ENCODE measurements around the gene NIN. TPM values are rescaled to one million over a fixed set of nuclear protein-coding genes. Genes with fewer than 3 reads are reported as not detected.

The NIN gene
- total RNA-seq, 2 experiments from 2014 or later: 50.3 to 56.5 TPM

DNA sequence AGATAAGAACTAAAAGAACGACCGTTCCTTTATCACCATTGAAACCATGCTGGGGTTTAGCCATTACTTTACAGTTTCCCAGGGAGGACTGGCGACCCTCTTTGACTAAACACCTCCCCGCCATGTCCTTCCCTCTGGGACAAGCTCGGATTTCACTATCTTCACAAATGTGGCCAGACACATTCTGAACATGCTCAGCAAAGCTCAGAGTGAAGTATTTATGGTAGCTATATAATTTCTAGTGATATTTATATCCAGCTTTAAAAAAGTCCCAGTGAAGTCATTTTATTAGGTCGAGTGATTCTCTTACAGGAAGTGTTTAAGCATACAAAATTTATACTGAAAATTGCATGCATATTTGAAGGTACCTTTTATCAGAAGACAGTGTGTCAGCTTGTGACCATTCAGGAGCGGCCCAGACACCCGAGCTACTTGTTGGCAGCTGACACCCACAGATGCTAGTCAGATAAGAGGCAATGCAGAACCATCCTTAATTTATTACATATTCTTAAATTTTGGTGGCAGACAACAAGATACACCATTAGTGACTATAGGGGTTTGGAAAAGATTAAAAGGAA, 36.8 kb downstream of the NIN start:
- DNase-seq: no peak
- H3K27me3 Mint-ChIP-seq: no peaks in the 10 kb centered on the region
- POLR2A ChIA-PET: interaction anchor here (0.5 to 1.4 kb wide), 4 partner anchors 29 to 225 kb away, joined by 3 to 4 read pairs (median 3); no protein-coding TSS in a partner anchor
- CTCF ChIA-PET: interaction anchor here (0.6 to 2.1 kb wide), 6 partner anchors 17 to 1356 kb away, joined by 3 to 12 read pairs (median 3); no protein-coding TSS in a partner anchor
- H3K4me3 Mint-ChIP-seq: no peak overlapping the region
- peaks cover 29% of the 10 kb centered on the region for H3K36me3 Mint-ChIP-seq (ENCODE audit: low read depth)
- H3K9me3 Mint-ChIP-seq: no peaks in the 10 kb centered on the region
- no peak overlapping the region for H3K27ac Mint-ChIP-seq
- H3K4me1 Mint-ChIP-seq: peaks cover 30% of the 10 kb centered on the region

DNA sequence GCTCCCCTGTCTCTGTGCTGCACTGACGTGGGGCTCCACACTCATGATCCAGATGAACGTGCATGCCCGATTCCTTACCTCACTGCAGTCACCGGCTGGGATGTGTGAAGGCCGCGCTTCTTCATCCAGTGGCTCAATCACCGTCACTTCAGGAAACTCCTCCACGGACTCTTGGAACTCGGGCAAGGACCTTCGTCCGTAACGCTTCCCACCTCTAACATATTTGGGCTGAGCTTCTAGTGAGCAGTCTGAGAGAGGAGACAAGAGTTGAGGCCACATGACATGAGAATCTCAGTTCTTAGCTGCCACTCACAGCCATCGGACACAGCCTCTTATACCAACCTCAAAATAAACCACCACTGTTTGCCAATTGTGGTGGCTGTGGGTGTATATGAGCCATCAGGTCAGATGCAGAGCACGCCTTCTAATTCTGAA, 38.3 kb downstream of the NIN start:
- H3K36me3 Mint-ChIP-seq (ENCODE audit: low read depth): peaks cover 36% of the 10 kb centered on the region
- ChIA-PET CTCF (interaction anchor here (1.4 to 1.7 kb wide), 5 partner anchors 9 to 68 kb away, joined by 3 to 9 read pairs (median 4); no protein-coding TSS in a partner anchor), POLR2A (interaction anchor here (0.9 kb wide), 1 partner anchor 9 kb away, joined by 3 read pairs; no protein-coding TSS in a partner anchor)
- H3K27ac Mint-ChIP-seq: no peak overlapping the region
- peaks cover 35% of the 10 kb centered on the region for H3K4me1 Mint-ChIP-seq
- no peaks in the 10 kb centered on the region for H3K9me3 Mint-ChIP-seq
- no peaks in the 10 kb centered on the region for H3K27me3 Mint-ChIP-seq
- no peak for DNase-seq
- no peak overlapping the region for H3K4me3 Mint-ChIP-seq

- peak overlapping the region; percentile 34 for H3K27ac Mint-ChIP-seq
- H3K4me3 Mint-ChIP-seq: peak overlapping the region; percentile 8
- H3K36me3 Mint-ChIP-seq (ENCODE audit: low read depth): peaks cover 39% of the 10 kb centered on the region
- ChIA-PET CTCF (interaction anchor here (1.4 to 1.7 kb wide), 4 partner anchors 10 to 68 kb away, joined by 3 to 8 read pairs (median 4); no protein-coding TSS in a partner anchor), POLR2A (interaction anchor here (0.9 kb wide), 2 partner anchors 9 to 124 kb away, joined by 3 to 4 read pairs; partner anchors contain the start of gene SAV1)
- no peaks in the 10 kb centered on the region for H3K9me3 Mint-ChIP-seq
- peaks cover 41% of the 10 kb centered on the region for H3K4me1 Mint-ChIP-seq
- H3K27me3 Mint-ChIP-seq: no peaks in the 10 kb centered on the region
- DNase-seq: no peak
Observed at GRCh38 chr14:50792051-50792477, 38.9 kb downstream of the NIN start.

DNA sequence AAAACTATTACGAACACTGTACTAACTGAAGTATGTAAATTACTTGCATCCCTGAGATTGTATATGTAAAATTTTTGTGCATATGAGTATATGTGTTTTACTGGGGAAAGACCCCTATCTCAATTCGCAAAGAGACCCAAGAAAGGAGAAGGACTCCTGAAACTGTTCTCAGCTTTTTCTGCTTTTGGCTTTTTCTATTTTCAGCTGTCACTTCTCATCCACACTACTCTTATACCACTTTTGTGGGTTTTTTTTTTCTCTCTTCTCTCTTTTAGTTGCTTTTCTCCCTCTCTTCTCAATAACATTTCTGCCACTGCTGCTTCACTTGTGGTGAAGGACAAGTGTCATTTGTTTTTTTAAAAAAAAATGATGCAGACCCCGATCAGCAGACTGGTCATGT, 39.8 kb downstream of the NIN start:
- Mint-ChIP-seq H3K9me3 (no peaks in the 10 kb centered on the region), H3K27ac (no peak overlapping the region), H3K4me3 (no peak overlapping the region), H3K36me3 (ENCODE audit: low read depth) (peaks cover 39% of the 10 kb centered on the region), H3K27me3 (no peaks in the 10 kb centered on the region), H3K4me1 (peaks cover 49% of the 10 kb centered on the region)
- no peak for DNase-seq
- CTCF ChIA-PET: interaction anchor here (1.4 to 1.7 kb wide), 3 partner anchors 11 to 69 kb away, joined by 3 to 8 read pairs (median 3); no protein-coding TSS in a partner anchor
- POLR2A ChIA-PET: interaction anchor here (0.9 kb wide), 1 partner anchor 123 kb away, joined by 4 read pairs; the partner anchor contains the start of gene SAV1

- ChIA-PET POLR2A (no interaction called here), CTCF (interaction anchor here (5.4 kb wide), 1 partner anchor 14 kb away, joined by 37 read pairs; no protein-coding TSS in a partner anchor)
- no peak overlapping the region for H3K4me3 Mint-ChIP-seq
- no peaks in the 10 kb centered on the region for H3K27me3 Mint-ChIP-seq
- H3K4me1 Mint-ChIP-seq: peaks cover 55% of the 10 kb centered on the region
- H3K9me3 Mint-ChIP-seq: no peaks in the 10 kb centered on the region
- peaks cover 39% of the 10 kb centered on the region for H3K36me3 Mint-ChIP-seq (ENCODE audit: low read depth)
- DNase-seq: no peak
- H3K27ac Mint-ChIP-seq: no peak overlapping the region
Observed at GRCh38 chr14:50790589-50790988, 40.4 kb downstream of the NIN start.

GRCh38 chr14:50786751-50787464, 44.1 kb downstream of the NIN start:
- Mint-ChIP-seq H3K27ac (no peak overlapping the region), H3K36me3 (ENCODE audit: low read depth) (peaks cover 34% of the 10 kb centered on the region), H3K9me3 (no peaks in the 10 kb centered on the region), H3K4me3 (no peak overlapping the region), H3K4me1 (peaks cover 61% of the 10 kb centered on the region), H3K27me3 (no peaks in the 10 kb centered on the region)
- ChIA-PET CTCF (interaction anchor here (1.0 to 5.4 kb wide), 5 partner anchors 10 to 73 kb away, joined by 3 to 37 read pairs (median 5); no protein-coding TSS in a partner anchor), POLR2A (interaction anchor here (1.1 to 2.9 kb wide), 7 partner anchors 9 to 476 kb away, joined by 3 to 13 read pairs (median 5); partner anchors contain the start of gene NIN)
- no peak for DNase-seq

DNA sequence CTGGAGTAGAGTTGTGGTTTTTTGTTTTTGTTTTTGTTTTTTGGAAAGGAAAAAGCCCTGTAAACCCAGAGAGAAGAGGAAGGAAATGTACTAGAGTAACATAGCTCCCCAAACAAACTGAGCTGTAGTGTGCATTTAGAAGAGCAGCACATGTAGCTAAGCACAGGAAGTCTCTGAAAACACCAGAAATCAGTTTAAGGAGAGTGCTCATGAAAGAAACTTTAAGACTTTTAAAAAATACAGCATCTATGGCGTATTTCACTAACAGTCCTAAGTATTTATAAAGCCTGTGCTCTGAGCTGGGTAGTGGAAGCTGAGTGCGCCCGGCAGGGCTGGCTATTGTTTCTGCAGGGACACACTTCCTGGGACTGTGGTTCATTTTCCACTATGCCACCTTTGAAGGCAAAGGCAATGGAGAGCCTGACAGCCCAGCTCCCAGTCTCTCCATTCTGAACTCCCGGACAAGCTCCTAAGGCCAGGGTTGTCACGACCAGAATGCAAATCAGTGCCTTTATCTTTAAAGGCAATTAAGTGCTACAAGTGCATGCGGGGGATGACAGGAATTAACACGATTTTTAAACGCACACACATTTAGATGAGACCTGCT, 45.4 kb downstream of the NIN start:
- Mint-ChIP-seq H3K36me3 (ENCODE audit: low read depth) (peaks cover 23% of the 10 kb centered on the region), H3K27ac (peak overlapping the region; percentile 76), H3K4me1 (peaks cover 51% of the 10 kb centered on the region), H3K27me3 (no peaks in the 10 kb centered on the region), H3K9me3 (no peaks in the 10 kb centered on the region), H3K4me3 (no peak overlapping the region)
- DNase-seq: no peak
- POLR2A ChIA-PET: interaction anchor here (1.0 to 2.9 kb wide), 6 partner anchors 12 to 117 kb away, joined by 3 to 13 read pairs (median 5); partner anchors contain the start of genes NIN and SAV1
- CTCF ChIA-PET: interaction anchor here (0.7 to 5.4 kb wide), 8 partner anchors 9 to 185 kb away, joined by 3 to 37 read pairs (median 4); no protein-coding TSS in a partner anchor

- CTCF ChIA-PET: interaction anchor here (0.7 to 5.4 kb wide), 8 partner anchors 8 to 184 kb away, joined by 3 to 37 read pairs (median 4); no protein-coding TSS in a partner anchor
- Mint-ChIP-seq H3K9me3 (no peaks in the 10 kb centered on the region), H3K4me1 (peaks cover 48% of the 10 kb centered on the region), H3K36me3 (ENCODE audit: low read depth) (peaks cover 17% of the 10 kb centered on the region), H3K4me3 (no peak overlapping the region), H3K27me3 (no peaks in the 10 kb centered on the region), H3K27ac (peak overlapping the region; percentile 76)
- POLR2A ChIA-PET: interaction anchor here (1.0 to 2.9 kb wide), 4 partner anchors 11 to 116 kb away, joined by 3 to 13 read pairs (median 8); partner anchors contain the start of genes NIN and SAV1
- no peak for DNase-seq
Observed at GRCh38 chr14:50784683-50785456, 46.1 kb downstream of the NIN start.

DNA sequence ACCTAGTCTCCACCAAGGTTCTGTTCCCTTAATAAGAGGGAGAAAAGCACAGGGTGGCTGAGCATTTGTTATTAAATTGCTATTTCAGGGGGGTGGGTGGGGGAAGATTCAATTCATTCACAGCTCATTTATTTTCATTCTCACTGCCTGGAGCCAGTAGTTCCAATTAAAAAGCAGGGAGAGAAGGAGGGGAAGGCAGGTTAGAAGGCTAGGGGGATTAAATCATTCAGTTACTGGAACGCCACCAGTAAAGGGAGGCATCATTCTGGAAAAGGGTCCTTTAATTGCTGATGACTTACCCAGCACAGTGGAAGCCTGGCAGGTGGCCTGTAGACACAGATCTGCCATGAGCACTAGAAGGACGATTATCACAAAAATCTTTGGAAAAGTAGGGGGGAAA, 47.4 kb downstream of the NIN start:
- DNase-seq: no peak
- Mint-ChIP-seq H3K4me1 (peaks cover 51% of the 10 kb centered on the region), H3K4me3 (no peak overlapping the region), H3K27ac (no peak overlapping the region), H3K27me3 (no peaks in the 10 kb centered on the region), H3K36me3 (ENCODE audit: low read depth) (peaks cover 12% of the 10 kb centered on the region), H3K9me3 (no peaks in the 10 kb centered on the region)
- CTCF ChIA-PET: no interaction called here
- POLR2A ChIA-PET: no interaction called here

DNA sequence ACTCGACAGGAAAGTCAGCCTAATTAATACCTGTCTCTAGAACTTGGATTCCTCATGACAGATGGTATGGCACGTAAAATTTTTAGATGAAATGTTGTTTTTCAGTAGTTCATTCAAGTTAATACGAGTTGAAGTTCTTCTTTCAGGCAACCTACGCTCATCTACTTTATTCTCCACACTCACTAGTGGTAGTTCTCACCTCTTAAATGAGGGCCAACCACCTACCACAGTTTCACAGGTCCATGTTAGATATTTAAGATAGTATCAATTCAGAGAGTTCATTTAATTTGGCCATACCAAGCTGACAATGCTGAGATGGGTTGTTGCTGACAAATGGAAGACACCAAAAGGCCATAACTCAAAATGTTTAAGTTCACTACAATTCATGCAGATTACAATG, 50.6 kb downstream of the NIN start:
- ChIA-PET POLR2A (no interaction called here), CTCF (interaction anchor here (0.9 to 1.9 kb wide), 2 partner anchors 13 to 80 kb away, joined by 3 to 6 read pairs; no protein-coding TSS in a partner anchor)
- Mint-ChIP-seq H3K27ac (no peak overlapping the region), H3K9me3 (no peaks in the 10 kb centered on the region), H3K4me3 (no peak overlapping the region), H3K27me3 (no peaks in the 10 kb centered on the region), H3K4me1 (peaks cover 25% of the 10 kb centered on the region), H3K36me3 (ENCODE audit: low read depth) (peaks cover 12% of the 10 kb centered on the region)
- no peak for DNase-seq

GRCh38 chr14:50778721-50779483, 52.1 kb downstream of the NIN start:
- Mint-ChIP-seq H3K27me3 (no peaks in the 10 kb centered on the region), H3K36me3 (ENCODE audit: low read depth) (peaks cover 22% of the 10 kb centered on the region), H3K4me3 (no peak overlapping the region), H3K4me1 (peaks cover 21% of the 10 kb centered on the region), H3K27ac (no peak overlapping the region), H3K9me3 (no peaks in the 10 kb centered on the region)
- ChIA-PET CTCF (interaction anchor here (0.8 to 7.5 kb wide), 16 partner anchors 9 to 458 kb away, joined by 3 to 96 read pairs (median 4); no protein-coding TSS in a partner anchor), POLR2A (interaction anchor here (1.0 to 2.9 kb wide), 3 partner anchors 8 to 81 kb away, joined by 5 to 10 read pairs (median 7); no protein-coding TSS in a partner anchor)
- no peak for DNase-seq

Data from activated CD4-positive, alpha-beta memory T cell treated with anti-CD3 and anti-CD28 coated beads, Interleukin-2, amount 10 ng/mL, durations not matched to agents 7 days and 5 days (primary cell).